Neuronal stem cell (in vitro differentiated cells): Measurements from ENCODE around the gene BAG3.

ENCODE experiments used
- DNase-seq: peaks from one replicate; pipeline ENCODE4 v3.0.0-alpha.2; 2013; ENCODE audit warnings: low spot score
- H2AFZ ChIP-seq: one replicate; pipeline ENCODE4 v1.6.1; 2013; ENCODE audit warnings: mild to moderate bottlenecking, low read length, inconsistent platforms
- H2AK5ac ChIP-seq: 2 replicates; pipeline ENCODE4 v1.6.1; 2013; ENCODE audit warnings: low read depth, mild to moderate bottlenecking, inconsistent platforms, low read length, moderate library complexity, mixed read lengths
- H2BK120ac ChIP-seq: 2 replicates; pipeline ENCODE4 v1.6.1; 2013; ENCODE audit warnings: low read depth, mild to moderate bottlenecking, inconsistent platforms, low read length, moderate library complexity, mixed read lengths
- H2BK12ac ChIP-seq: one replicate; pipeline ENCODE4 v1.6.1; 2013; ENCODE audit warnings: low read length, inconsistent platforms
- H2BK15ac ChIP-seq: 2 replicates; pipeline ENCODE4 v1.6.1; 2013; ENCODE audit warnings: mild to moderate bottlenecking, low read length, inconsistent platforms, mixed read lengths
- H2BK5ac ChIP-seq: one replicate; pipeline ENCODE4 v1.6.1; 2013; ENCODE audit warnings: inconsistent platforms, mild to moderate bottlenecking, low read length, moderate library complexity
- H3K14ac ChIP-seq: one replicate; pipeline ENCODE4 v1.6.1; 2013; ENCODE audit warnings: low read length, inconsistent platforms
- H3K18ac ChIP-seq: 2 replicates; pipeline ENCODE4 v1.6.1; 2013; ENCODE audit warnings: low read length, inconsistent platforms
- H3K23ac ChIP-seq: 2 replicates; pipeline ENCODE4 v1.6.1; 2013; ENCODE audit warnings: low read depth, mild to moderate bottlenecking, mixed read lengths, low read length, inconsistent platforms; ENCODE audit not compliant: poor library complexity
- H3K27ac ChIP-seq: replicated peaks from 3 replicates; pipeline ENCODE4 v1.5.1; 2013; ENCODE audit warnings: low read length, inconsistent platforms
- H3K27me3 ChIP-seq, 3 experiments: 2 replicates each; pipeline ENCODE4 v1.6.1; 2013; ENCODE audit warnings: low read length in 3 of 3, mild to moderate bottlenecking in 2 of 3, inconsistent platforms in 1 of 3, low read depth in 1 of 3, mixed read lengths in 1 of 3, moderate library complexity in 1 of 3; ENCODE audit not compliant: control insufficient read depth in 3 of 3, insufficient read depth in 3 of 3
- H3K36me3 ChIP-seq, 2 donors: replicated peaks in 1 of 2; 2 replicates each; pipeline ENCODE4 v1.6.1; 2013; ENCODE audit warnings: low read length in 2 of 2; ENCODE audit not compliant: control insufficient read depth in 2 of 2, insufficient read depth in 2 of 2
- H3K4ac ChIP-seq: 2 replicates; pipeline ENCODE4 v1.6.1; 2013; ENCODE audit warnings: inconsistent platforms, mild to moderate bottlenecking, low read length, moderate library complexity
- H3K4me1 ChIP-seq, 2 donors: 1 replicate in 1 of 2; 2 replicates in 1 of 2; pipeline ENCODE4 v1.6.1; 2013; ENCODE audit warnings: low read length in 2 of 2, low read depth in 1 of 2; ENCODE audit not compliant: control insufficient read depth in 2 of 2, insufficient read depth in 1 of 2
- H3K4me2 ChIP-seq: one replicate; pipeline ENCODE4 v1.6.1; 2013; ENCODE audit warnings: mild to moderate bottlenecking, low read length, inconsistent platforms; ENCODE audit not compliant: insufficient read depth, poor library complexity, severe bottlenecking
- H3K4me3 ChIP-seq, 2 donors: 2 replicates each; pipeline ENCODE4 v1.5.1; 2013; ENCODE audit warnings: low read length in 2 of 2, mild to moderate bottlenecking in 2 of 2, inconsistent platforms in 1 of 2, moderate library complexity in 1 of 2
- H3K79me1 ChIP-seq: one replicate; pipeline ENCODE4 v1.6.1; 2013; ENCODE audit warnings: low read depth, mild to moderate bottlenecking, inconsistent platforms, low read length, moderate library complexity
- H3K9ac ChIP-seq: one replicate; pipeline ENCODE4 v1.6.1; 2013; ENCODE audit warnings: mild to moderate bottlenecking, low read depth, low read length, inconsistent platforms; ENCODE audit not compliant: poor library complexity
- H3K9me3 ChIP-seq, 2 donors: replicated peaks in 1 of 2; 2 replicates each; pipeline versions ENCODE3 to v1.6.1; 2013; ENCODE audit warnings: low read length in 2 of 2, mild to moderate bottlenecking in 2 of 2, inconsistent platforms in 1 of 2, low read depth in 1 of 2, mixed read lengths in 1 of 2, moderate library complexity in 1 of 2; ENCODE audit not compliant: control insufficient read depth in 2 of 2, insufficient read depth in 1 of 2
- H4K8ac ChIP-seq: one replicate; pipeline ENCODE4 v1.6.1; 2013; ENCODE audit warnings: low read depth, mild to moderate bottlenecking, inconsistent platforms, low read length, moderate library complexity
- H4K91ac ChIP-seq: one replicate; pipeline ENCODE4 v1.6.1; 2013; ENCODE audit warnings: low read length, low read depth, mild to moderate bottlenecking, inconsistent platforms; ENCODE audit not compliant: poor library complexity
- WGBS, 2 donors: extraction: QIAGEN DNeasy Blood & Tissue Kit; methylation state at CpG; one replicate each; pipeline ENCODE4 v1.1.7; 2013; ENCODE audit warnings: missing lambda C conversion rate in 2 of 2, mixed read lengths in 1 of 2; ENCODE audit not compliant: insufficient read length in 2 of 2, insufficient replicate concordance in 1 of 2; ENCODE audit errors: extremely low coverage in 2 of 2; 5-methylcytosine and 5-hydroxymethylcytosine counted together

BAG3 gene

GRCh38 chr10:119652361-119652730 lies 1.2 kb downstream of the BAG3 start:
- Histone ChIP-seq H3K14ac (peak overlapping the region; percentile 60), H3K18ac (no peak overlapping the region), H2BK15ac (peak overlapping the region; percentile 55), H2BK12ac (no peak overlapping the region), H3K4me2 (peak overlapping the region; percentile 91), H4K8ac (no peak overlapping the region), H2AFZ (peak overlapping the region; percentile 97), H3K4ac (no peak overlapping the region), H2BK120ac (no peak overlapping the region), H3K9me3 (peaks cover 0 to 4% of the 10 kb centered on the region in 2 donors), H2AK5ac (no peak overlapping the region), H3K9ac (peak overlapping the region; percentile 98), H3K4me3 (peak overlapping the region; percentile 84 to 95), H3K79me1 (peaks cover 2% of the 10 kb centered on the region), H3K36me3 (peaks cover 0 to 34% of the 10 kb centered on the region in 2 donors), H3K27ac (no peak overlapping the region), H3K27me3 (no peaks in the 10 kb centered on the region), H3K4me1 (peaks cover 4 to 19% of the 10 kb centered on the region in 2 donors), H2BK5ac (no peak overlapping the region), H4K91ac (no peak overlapping the region), H3K23ac (no peak overlapping the region)
- no CpG with 5 or more reads among the region's 3 CpGs for whole genome bisulfite sequencing, 2 donors
- no peak for DNase-seq

GRCh38 chr10:119653209-119653608 lies 2.0 kb downstream of the BAG3 start:
- no peak overlapping the region for H2BK15ac ChIP-seq
- WGBS, 2 donors = no CpG with 5 or more reads among the region's 1 CpG
- H3K27ac ChIP-seq = no peak overlapping the region
- H3K9me3 ChIP-seq = peaks cover 0 to 4% of the 10 kb centered on the region in 2 donors
- no peak overlapping the region for H4K91ac ChIP-seq
- H3K23ac ChIP-seq = no peak overlapping the region
- no peak overlapping the region for H2BK120ac ChIP-seq
- H3K27me3 ChIP-seq = no peaks in the 10 kb centered on the region
- H2AK5ac ChIP-seq = no peak overlapping the region
- H3K4me2 ChIP-seq = no peak overlapping the region
- H3K14ac ChIP-seq = no peak overlapping the region
- H3K9ac ChIP-seq = no peak overlapping the region
- no peak overlapping the region for H3K4ac ChIP-seq
- no peak overlapping the region for H2BK12ac ChIP-seq
- no peak overlapping the region for H2BK5ac ChIP-seq
- peak overlapping the region in 1 of 2 donors; percentile 84 for H3K4me3 ChIP-seq
- peaks cover 10 to 28% of the 10 kb centered on the region in 2 donors for H3K4me1 ChIP-seq
- H2AFZ ChIP-seq = no peak overlapping the region
- H3K79me1 ChIP-seq = peaks cover 2% of the 10 kb centered on the region
- peaks cover 0 to 37% of the 10 kb centered on the region in 2 donors for H3K36me3 ChIP-seq
- DNase-seq = no peak
- H4K8ac ChIP-seq = no peak overlapping the region
- no peak overlapping the region for H3K18ac ChIP-seq

- no peak overlapping the region for H2AFZ ChIP-seq
These were observed 2.7 kb downstream of the BAG3 start for GRCh38 chr10:119653916-119654315.

GRCh38 chr10:119654540-119654939 lies 3.4 kb downstream of the BAG3 start:
- Histone ChIP-seq H2BK12ac (no peak overlapping the region), H3K23ac (no peak overlapping the region), H3K4me3 (no peak overlapping the region), H2BK15ac (no peak overlapping the region), H3K36me3 (peaks cover 0 to 44% of the 10 kb centered on the region in 2 donors), H4K91ac (no peak overlapping the region), H2AFZ (no peak overlapping the region), H4K8ac (no peak overlapping the region), H3K4me2 (no peak overlapping the region), H3K27me3 (no peaks in the 10 kb centered on the region), H3K79me1 (peaks cover 6% of the 10 kb centered on the region), H3K4me1 (peaks cover 17 to 33% of the 10 kb centered on the region in 2 donors), H2BK120ac (no peak overlapping the region), H3K14ac (no peak overlapping the region), H2AK5ac (peak overlapping the region; percentile 16), H3K9me3 (peaks cover 0 to 5% of the 10 kb centered on the region in 2 donors), H3K9ac (no peak overlapping the region), H3K27ac (no peak overlapping the region), H2BK5ac (no peak overlapping the region), H3K4ac (no peak overlapping the region), H3K18ac (no peak overlapping the region)
- no peak for DNase-seq
- WGBS, 2 donors = no CpG with 5 or more reads among the region's 6 CpGs

More at GRCh38 chr10:119653916-119654315, 2.7 kb downstream of the BAG3 start:
- H3K4me2 ChIP-seq = no peak overlapping the region
- no peak for DNase-seq
- H3K4ac ChIP-seq = no peak overlapping the region
- H3K18ac ChIP-seq = no peak overlapping the region
- H2BK12ac ChIP-seq = no peak overlapping the region
- H3K79me1 ChIP-seq = peaks cover 4% of the 10 kb centered on the region
- H3K27me3 ChIP-seq = no peaks in the 10 kb centered on the region
- H3K9me3 ChIP-seq = peaks cover 0 to 4% of the 10 kb centered on the region in 2 donors
- no CpG with 5 or more reads among the region's 2 CpGs for WGBS, 2 donors
- no peak overlapping the region for H2BK15ac ChIP-seq
- H3K4me1 ChIP-seq = peaks cover 15 to 33% of the 10 kb centered on the region in 2 donors
- peak overlapping the region in 1 of 2 donors; percentile 8 for H3K4me3 ChIP-seq
- H4K8ac ChIP-seq = no peak overlapping the region
- H3K23ac ChIP-seq = no peak overlapping the region
- no peak overlapping the region for H2AK5ac ChIP-seq
- H3K14ac ChIP-seq = no peak overlapping the region
- no peak overlapping the region for H4K91ac ChIP-seq
- no peak overlapping the region for H3K27ac ChIP-seq
- H3K36me3 ChIP-seq = peaks cover 0 to 42% of the 10 kb centered on the region in 2 donors
- H2BK120ac ChIP-seq = no peak overlapping the region
- H2BK5ac ChIP-seq = no peak overlapping the region
- no peak overlapping the region for H3K9ac ChIP-seq
